ENCODE data around the gene FGFR3. TPM values are rescaled to one million over a fixed set of nuclear protein-coding genes. Genes with fewer than 3 reads are reported as not detected.
A peak's percentile ranks its signal among the peaks of the same experiment; 100 is the strongest.

The FGFR3 gene
- total RNA-seq, 1 donor from 2014 or later, result 11.3 TPM

GRCh38 chr4:1766106-1767060 is 26.7 kb upstream of the FGFR3 start:
- no peaks in the 10 kb centered on the region for H3K36me3 Mint-ChIP-seq (ENCODE audit: unreplicated experiment)
- no peaks in the 10 kb centered on the region for H3K4me1 Mint-ChIP-seq (ENCODE audit: low read depth, unreplicated experiment)
- H3K27ac Mint-ChIP-seq (ENCODE audit: unreplicated experiment), result no peak overlapping the region
- H3K9me3 Mint-ChIP-seq (ENCODE audit: unreplicated experiment), result peaks cover 2% of the 10 kb centered on the region
- no peak for DNase-seq
- H3K27me3 Mint-ChIP-seq (ENCODE audit: unreplicated experiment), result no peaks in the 10 kb centered on the region
- no peak for TF ChIP-seq CTCF (IDR thresholded peaks at IDR 0.05; ENCODE audit: partially characterized antibody, unreplicated experiment)
- no peak overlapping the region for H3K4me3 Mint-ChIP-seq (ENCODE audit: unreplicated experiment)

DNA sequence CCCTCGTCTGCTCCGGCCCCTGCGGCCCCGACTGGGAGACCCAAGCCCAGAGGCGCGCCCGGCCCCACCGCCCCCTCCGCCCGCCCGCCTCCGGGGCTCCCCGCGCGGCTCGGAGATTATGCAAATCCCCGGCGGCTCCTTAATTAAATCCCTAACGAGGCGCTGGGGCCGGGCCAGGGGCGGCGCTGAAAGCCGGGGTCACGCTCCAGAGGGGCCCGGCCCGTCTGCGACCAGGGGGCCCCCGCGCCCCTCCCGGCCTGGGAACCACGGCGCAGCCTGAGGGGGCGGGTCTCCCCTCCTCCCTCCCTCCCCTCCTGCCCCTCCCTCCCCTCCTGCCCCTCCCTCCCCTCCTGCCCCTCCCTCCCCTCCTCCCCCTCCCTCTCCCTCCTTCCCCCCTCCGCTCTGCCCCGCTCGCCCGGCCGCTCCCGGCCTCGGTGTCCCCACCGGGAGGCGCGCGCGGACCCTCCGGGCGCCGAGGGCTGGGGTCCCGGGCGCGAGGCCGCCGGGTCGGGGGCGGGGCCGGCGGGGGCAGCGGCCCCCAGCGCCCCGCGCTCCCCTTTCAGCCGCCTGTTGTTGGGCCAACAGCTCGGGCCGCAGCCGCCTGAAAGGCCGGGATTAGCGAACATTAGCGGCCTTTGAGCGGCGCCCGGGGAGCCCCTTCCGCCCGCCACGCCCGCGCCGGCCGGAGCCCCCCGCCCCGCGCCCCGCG is 25.9 kb upstream of the FGFR3 start:
- no peaks in the 10 kb centered on the region for H3K4me1 Mint-ChIP-seq (ENCODE audit: low read depth, unreplicated experiment)
- H3K27ac Mint-ChIP-seq (ENCODE audit: unreplicated experiment), result no peak overlapping the region
- peaks cover 2% of the 10 kb centered on the region for H3K9me3 Mint-ChIP-seq (ENCODE audit: unreplicated experiment)
- no peak for TF ChIP-seq CTCF (IDR thresholded peaks at IDR 0.05; ENCODE audit: partially characterized antibody, unreplicated experiment)
- DNase-seq, result peak; percentile 58
- no peak overlapping the region for H3K4me3 Mint-ChIP-seq (ENCODE audit: unreplicated experiment)
- H3K27me3 Mint-ChIP-seq (ENCODE audit: unreplicated experiment), result no peaks in the 10 kb centered on the region
- H3K36me3 Mint-ChIP-seq (ENCODE audit: unreplicated experiment), result no peaks in the 10 kb centered on the region

- H3K27ac Mint-ChIP-seq (ENCODE audit: unreplicated experiment), result no peak overlapping the region
- no peaks in the 10 kb centered on the region for H3K36me3 Mint-ChIP-seq (ENCODE audit: unreplicated experiment)
- H3K9me3 Mint-ChIP-seq (ENCODE audit: unreplicated experiment), result peaks cover 2% of the 10 kb centered on the region
- peak overlapping the region; percentile 15 for H3K4me3 Mint-ChIP-seq (ENCODE audit: unreplicated experiment)
- TF ChIP-seq CTCF (IDR thresholded peaks at IDR 0.05; ENCODE audit: partially characterized antibody, unreplicated experiment), result peak; percentile 65
- peak; percentile 82 for DNase-seq
- H3K27me3 Mint-ChIP-seq (ENCODE audit: unreplicated experiment), result no peaks in the 10 kb centered on the region
- H3K4me1 Mint-ChIP-seq (ENCODE audit: low read depth, unreplicated experiment), result no peaks in the 10 kb centered on the region
Measured at GRCh38 chr4:1767770-1768366, 25.2 kb upstream of the FGFR3 start.

- no peaks in the 10 kb centered on the region for H3K4me1 Mint-ChIP-seq (ENCODE audit: low read depth, unreplicated experiment)
- peaks cover 2% of the 10 kb centered on the region for H3K9me3 Mint-ChIP-seq (ENCODE audit: unreplicated experiment)
- H3K27ac Mint-ChIP-seq (ENCODE audit: unreplicated experiment), result no peak overlapping the region
- peak overlapping the region; percentile 55 for H3K4me3 Mint-ChIP-seq (ENCODE audit: unreplicated experiment)
- DNase-seq, result no peak
- H3K36me3 Mint-ChIP-seq (ENCODE audit: unreplicated experiment), result no peaks in the 10 kb centered on the region
- H3K27me3 Mint-ChIP-seq (ENCODE audit: unreplicated experiment), result no peaks in the 10 kb centered on the region
- no peak for TF ChIP-seq CTCF (IDR thresholded peaks at IDR 0.05; ENCODE audit: partially characterized antibody, unreplicated experiment)
Measured at GRCh38 chr4:1768367-1769034, 24.6 kb upstream of the FGFR3 start.
